Fibroblast of mammary gland (primary cell): ENCODE results near the gene NINJ1.

Source experiments
- DNase-seq: peaks from one replicate; pipeline ENCODE4 v3.0.0-alpha.2; 2010; ENCODE audit warnings: low read depth
- H3K4me3 ChIP-seq: 2 replicates; pipeline ENCODE4 v1.5.1; 2011; ENCODE audit warnings: low read depth, mild to moderate bottlenecking, low read length, moderate library complexity; ENCODE audit not compliant: control insufficient read depth
- CTCF ChIP-seq: conservative IDR thresholded peaks from 2 replicates; pipeline ENCODE4 v1.5.1; 2011; ENCODE audit warnings: low read depth, low read length, inconsistent platforms; ENCODE audit not compliant: control insufficient read depth, insufficient read depth

NINJ1 gene

DNA sequence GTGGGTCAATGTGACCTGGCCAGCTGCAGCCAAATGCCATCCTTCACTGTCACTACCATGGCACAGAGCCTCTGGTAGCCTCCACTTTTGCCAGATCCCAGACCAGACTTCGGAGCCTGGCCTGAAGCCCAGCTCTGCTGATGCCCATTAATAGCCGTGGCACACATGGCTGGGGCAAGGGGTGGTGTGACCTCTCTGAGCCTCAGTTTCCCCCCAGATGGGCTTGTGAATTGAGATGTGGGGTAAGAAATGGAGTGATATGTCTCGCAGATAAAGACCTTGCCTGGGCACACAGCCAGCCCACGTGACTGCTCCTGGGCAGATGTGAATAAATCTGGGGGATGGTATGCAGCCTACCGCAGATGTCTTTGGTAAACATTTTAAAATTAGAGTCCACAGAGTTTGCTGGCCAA is 61.7 kb downstream of the NINJ1 start:
- TF ChIP-seq CTCF = no peak
- peak; percentile 78 for DNase-seq

More for the DNA sequence above, 61.7 kb downstream of the NINJ1 start:
- no peak overlapping the region for H3K4me3 ChIP-seq
